ENCODE results near the gene SPTSSA. TPM values are rescaled to one million over a fixed set of nuclear protein-coding genes. Genes with fewer than 3 reads are reported as not detected.

SPTSSA gene
- total and polyA plus RNA-seq, 2 experiments from 2014 or later: 27.5 to 36.4 TPM

DNA sequence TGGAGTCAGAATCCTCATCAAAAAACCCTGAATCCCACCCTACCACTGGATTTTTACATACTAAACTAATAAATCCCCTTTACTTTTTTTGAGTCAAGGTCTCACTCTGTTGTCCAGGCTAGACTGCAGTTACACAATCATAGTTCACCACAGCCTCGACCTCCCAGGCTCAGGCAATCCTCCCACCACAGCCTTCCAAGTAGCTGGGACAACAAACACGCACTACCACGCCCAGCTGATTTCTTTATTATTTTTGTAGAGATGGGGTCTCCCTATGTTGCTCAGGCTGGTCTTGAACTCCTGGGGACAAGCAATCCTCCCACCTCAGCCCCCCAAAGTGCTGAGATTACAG is 24.3 kb downstream of the SPTSSA start:
- H4K20me1 ChIP-seq (replicated peaks; ENCODE audit: insufficient read depth): no peaks in the 10 kb centered on the region
- no peak for ATAC-seq
- no peaks in the 10 kb centered on the region for H3K36me3 ChIP-seq (ENCODE audit: insufficient read depth)
- no peaks in the 10 kb centered on the region; the same call in 2 of the 3 replicates for H3K9me3 Mint-ChIP-seq
- H3K4me1 ChIP-seq (ENCODE audit: insufficient read depth): peaks cover 21% of the 10 kb centered on the region
- no peak for DNase-seq (ENCODE audit: low spot score)
- TF ChIP-seq NANOG (IDR thresholded peaks at IDR 0.05; ENCODE audit: borderline replicate concordance) (no peak), JUNB (IDR thresholded peaks at IDR 0.05; ENCODE audit: unreplicated experiment) (no peak), ZNF331 (CRISPR knock-in tag; IDR thresholded peaks at IDR 0.05; ENCODE audit: low read depth) (no peak), STAT1 (IDR thresholded peaks at IDR 0.05; ENCODE audit: unreplicated experiment) (no peak), EZH2phosphoT487 (IDR thresholded peaks at IDR 0.05; ENCODE audit: unreplicated experiment) (no peak), CREB1 (CRISPR knock-in tag; IDR thresholded peaks at IDR 0.05; ENCODE audit: low read depth) (no peak)
- H3K4me3 ChIP-seq: no peak overlapping the region
- peaks cover 5% of the 10 kb centered on the region; the same call in 2 of the 3 replicates for H3K36me3 Mint-ChIP-seq (ENCODE audit: low read depth)
- peaks cover 50% of the 10 kb centered on the region for H3K79me2 ChIP-seq (replicated peaks; ENCODE audit: insufficient read depth)
- H2AFZ ChIP-seq: no peak overlapping the region
- no peaks in the 10 kb centered on the region for H3K27me3 Mint-ChIP-seq (ENCODE audit: insufficient read depth, low read depth, poor library complexity)
- H3K27ac Mint-ChIP-seq: no peak overlapping the region; the same call in 1 of the 2 replicates
- H3F3A ChIP-seq (replicated peaks; ENCODE audit: low read depth): no peaks in the 10 kb centered on the region
- no peaks in the 10 kb centered on the region for H3K9me2 ChIP-seq (ENCODE audit: insufficient read depth)
- no peaks in the 10 kb centered on the region for H3K27me3 ChIP-seq (ENCODE audit: insufficient read depth)
- no peak overlapping the region for H3K4me3 Mint-ChIP-seq
- no peak overlapping the region for H3K4me2 ChIP-seq
- H3K4me1 Mint-ChIP-seq: peaks cover 19% of the 10 kb centered on the region
- H3K27ac ChIP-seq (ENCODE audit: low read depth): no peak overlapping the region

- DNase-seq (ENCODE audit: low spot score) (no peak), ATAC-seq (no peak)
- Histone ChIP-seq H3K9me2 (ENCODE audit: insufficient read depth) (no peaks in the 10 kb centered on the region), H3K4me3 (no peak overlapping the region), H3F3A (replicated peaks; ENCODE audit: low read depth) (no peaks in the 10 kb centered on the region), H3K27me3 (ENCODE audit: insufficient read depth) (no peaks in the 10 kb centered on the region), H3K79me2 (replicated peaks; ENCODE audit: insufficient read depth) (peaks cover 50% of the 10 kb centered on the region), H3K36me3 (ENCODE audit: insufficient read depth) (no peaks in the 10 kb centered on the region), H3K4me1 (ENCODE audit: insufficient read depth) (peaks cover 21% of the 10 kb centered on the region), H4K20me1 (replicated peaks; ENCODE audit: insufficient read depth) (no peaks in the 10 kb centered on the region), H3K4me2 (no peak overlapping the region), H2AFZ (no peak overlapping the region), H3K27ac (ENCODE audit: low read depth) (peak overlapping the region; percentile 47; the same call in 1 of the 2 replicates)
- 0 out of 3 replicates have a peak, but pooled peaks cover 3% of the 10 kb centered on the region for H3K36me3 Mint-ChIP-seq (ENCODE audit: low read depth)
- H3K27me3 Mint-ChIP-seq (ENCODE audit: insufficient read depth, low read depth, poor library complexity): no peaks in the 10 kb centered on the region
- H3K4me1 Mint-ChIP-seq: peaks cover 19% of the 10 kb centered on the region
- H3K27ac Mint-ChIP-seq: peak overlapping the region; percentile 45
- H3K4me3 Mint-ChIP-seq: no peak overlapping the region
- no peaks in the 10 kb centered on the region; the same call in 2 of the 3 replicates for H3K9me3 Mint-ChIP-seq
- TF ChIP-seq, protein P1, sequence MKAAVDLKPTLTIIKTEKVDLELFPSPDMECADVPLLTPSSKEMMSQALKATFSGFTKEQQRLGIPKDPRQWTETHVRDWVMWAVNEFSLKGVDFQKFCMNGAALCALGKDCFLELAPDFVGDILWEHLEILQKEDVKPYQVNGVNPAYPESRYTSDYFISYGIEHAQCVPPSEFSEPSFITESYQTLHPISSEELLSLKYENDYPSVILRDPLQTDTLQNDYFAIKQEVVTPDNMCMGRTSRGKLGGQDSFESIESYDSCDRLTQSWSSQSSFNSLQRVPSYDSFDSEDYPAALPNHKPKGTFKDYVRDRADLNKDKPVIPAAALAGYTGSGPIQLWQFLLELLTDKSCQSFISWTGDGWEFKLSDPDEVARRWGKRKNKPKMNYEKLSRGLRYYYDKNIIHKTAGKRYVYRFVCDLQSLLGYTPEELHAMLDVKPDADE (IDR thresholded peaks at IDR 0.05): no peak
- TF ChIP-seq, protein P2, sequence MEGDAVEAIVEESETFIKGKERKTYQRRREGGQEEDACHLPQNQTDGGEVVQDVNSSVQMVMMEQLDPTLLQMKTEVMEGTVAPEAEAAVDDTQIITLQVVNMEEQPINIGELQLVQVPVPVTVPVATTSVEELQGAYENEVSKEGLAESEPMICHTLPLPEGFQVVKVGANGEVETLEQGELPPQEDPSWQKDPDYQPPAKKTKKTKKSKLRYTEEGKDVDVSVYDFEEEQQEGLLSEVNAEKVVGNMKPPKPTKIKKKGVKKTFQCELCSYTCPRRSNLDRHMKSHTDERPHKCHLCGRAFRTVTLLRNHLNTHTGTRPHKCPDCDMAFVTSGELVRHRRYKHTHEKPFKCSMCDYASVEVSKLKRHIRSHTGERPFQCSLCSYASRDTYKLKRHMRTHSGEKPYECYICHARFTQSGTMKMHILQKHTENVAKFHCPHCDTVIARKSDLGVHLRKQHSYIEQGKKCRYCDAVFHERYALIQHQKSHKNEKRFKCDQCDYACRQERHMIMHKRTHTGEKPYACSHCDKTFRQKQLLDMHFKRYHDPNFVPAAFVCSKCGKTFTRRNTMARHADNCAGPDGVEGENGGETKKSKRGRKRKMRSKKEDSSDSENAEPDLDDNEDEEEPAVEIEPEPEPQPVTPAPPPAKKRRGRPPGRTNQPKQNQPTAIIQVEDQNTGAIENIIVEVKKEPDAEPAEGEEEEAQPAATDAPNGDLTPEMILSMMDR (conservative IDR thresholded peaks at IDR 0.05; ENCODE audit: low read depth in 2 of 2): no peak
- TF ChIP-seq NANOG (IDR thresholded peaks at IDR 0.05; ENCODE audit: borderline replicate concordance): no peak
- no peak for TF ChIP-seq ZNF114 (CRISPR knock-in tag; IDR thresholded peaks at IDR 0.05)
- no peak for TF ChIP-seq STAT1 (IDR thresholded peaks at IDR 0.05; ENCODE audit: unreplicated experiment)
- no peak for TF ChIP-seq EZH2phosphoT487 (IDR thresholded peaks at IDR 0.05; ENCODE audit: unreplicated experiment)
- no peak for TF ChIP-seq CREB1 (CRISPR knock-in tag; IDR thresholded peaks at IDR 0.05; ENCODE audit: low read depth)
- no peak for TF ChIP-seq REST (IDR thresholded peaks at IDR 0.05; ENCODE audit: unreplicated experiment)
- TF ChIP-seq JUNB (IDR thresholded peaks at IDR 0.05; ENCODE audit: unreplicated experiment): no peak
- TF ChIP-seq ZNF331 (CRISPR knock-in tag; IDR thresholded peaks at IDR 0.05; ENCODE audit: low read depth): no peak
- TF ChIP-seq POLR2AphosphoS5 (IDR thresholded peaks at IDR 0.05; ENCODE audit: low read depth): no peak
- no peak for TF ChIP-seq EZH2 (IDR thresholded peaks at IDR 0.05; ENCODE audit: low read depth, unreplicated experiment)
Measured at GRCh38 chr14:34436960-34437728, 24.9 kb downstream of the SPTSSA start.

Data from GM23338 (cell line).